Measurements from ENCODE around the gene CLIC6. TPM values are rescaled to one million over a fixed set of nuclear protein-coding genes. Genes with fewer than 3 reads are reported as not detected.
"Not testable (repeated sequence)": the region's sequence is repeated elsewhere in the genome, so short reads cannot be mapped to it uniquely, and the experiment has no call there.

The CLIC6 gene
- total RNA-seq, 1 donor from 2014 or later, result 0.20 TPM

GRCh38 chr21:34653522-34653921, 15.3 kb upstream of the CLIC6 start:
- DNase-seq, result no peak

- DNase-seq, result no peak
Measured at GRCh38 chr21:34661848-34662247, 6.9 kb upstream of the CLIC6 start.

- no peak for DNase-seq
Measured at GRCh38 chr21:34667761-34668160, 1.0 kb upstream of the CLIC6 start.

- DNase-seq, result no peak
Measured at GRCh38 chr21:34669149-34669879, 520 bp downstream of the CLIC6 start.

GRCh38 chr21:34669880-34670219, 1.1 kb downstream of the CLIC6 start:
- DNase-seq, result not testable (repeated sequence)

GRCh38 chr21:34670220-34670961, 1.6 kb downstream of the CLIC6 start:
- no peak for DNase-seq

- DNase-seq, result no peak
Measured at GRCh38 chr21:34670962-34671348, 2.2 kb downstream of the CLIC6 start.

- no peak for DNase-seq
Measured at GRCh38 chr21:34671462-34671861, 2.7 kb downstream of the CLIC6 start.

- DNase-seq, result no peak
Measured at GRCh38 chr21:34671891-34672290, 3.1 kb downstream of the CLIC6 start.

- DNase-seq, result no peak
Measured at GRCh38 chr21:34673006-34673405, 4.2 kb downstream of the CLIC6 start.

GRCh38 chr21:34674468-34674867, 5.7 kb downstream of the CLIC6 start:
- DNase-seq, result no peak

- DNase-seq, result no peak
Measured at GRCh38 chr21:34675871-34676270, 7.1 kb downstream of the CLIC6 start.

GRCh38 chr21:34679051-34679450, 10.3 kb downstream of the CLIC6 start:
- DNase-seq, result no peak

GRCh38 chr21:34684174-34684876, 15.5 kb downstream of the CLIC6 start:
- no peak for DNase-seq

GRCh38 chr21:34687065-34687464, 18.3 kb downstream of the CLIC6 start:
- no peak for DNase-seq

GRCh38 chr21:34687745-34688144, 19.0 kb downstream of the CLIC6 start:
- no peak for DNase-seq

- DNase-seq, result no peak
Measured at GRCh38 chr21:34688145-34688544, 19.4 kb downstream of the CLIC6 start.

GRCh38 chr21:34688715-34689114, 19.9 kb downstream of the CLIC6 start:
- DNase-seq, result no peak

- DNase-seq, result no peak
Measured at GRCh38 chr21:34690041-34690792, 21.4 kb downstream of the CLIC6 start.

- no peak for DNase-seq
Measured at GRCh38 chr21:34690793-34691175, 22.0 kb downstream of the CLIC6 start.

- DNase-seq, result no peak
Measured at GRCh38 chr21:34691390-34692032, 22.7 kb downstream of the CLIC6 start.

- DNase-seq, result no peak
Measured at GRCh38 chr21:34692458-34693020, 23.7 kb downstream of the CLIC6 start.

Data from skin of body (tissue), 2 donors.